HepG2 (cell line): ENCODE results near the gene C5orf47. TPM values are rescaled to one million over a fixed set of nuclear protein-coding genes. Genes with fewer than 3 reads are reported as not detected.

Source experiments
- ATAC-seq: fragments of 200-7000 bp; cut with Tn5 transposase; 3 replicates; pipeline ENCODE4 v1.9.1; 2020; ENCODE audit warnings: mild to moderate bottlenecking, moderate library complexity
- BruUV-seq: library from RNA; stranded (reverse); fragments of 400-500 nt; replicated peaks from 2 replicates; lab custom pipeline; 2021; lab: Mats Ljungman, UMichigan
- CTCF ChIA-PET: fragments of 300-600 bp; formaldehyde crosslinking; extraction: SDS; loops from one replicate; lab custom pipeline; 2021; ENCODE audit warnings: low total read pairs, inconsistent platforms, low intra/inter-chr PET ratio; lab: Yijun Ruan, JAX
- POLR2A ChIA-PET: fragments of 350-600 bp; sonication (Branson Sonifier 250); formaldehyde crosslinking; loops from one replicate; lab custom pipeline; 2020; ENCODE audit warnings: antibody characterized with exemption, inconsistent platforms; lab: Yijun Ruan, JAX
- DNase-seq: peaks from one replicate; pipeline ENCODE4 v3.0.0-alpha.2; 2015; ENCODE audit warnings: low spot score
- FAIRE-seq: peaks from 3 replicates; lab custom pipeline; 2011; peaks lifted over from hg19 to GRCh38; lab: Jason Lieb, UNC
- H2AFZ ChIP-seq: one replicate; pipeline ENCODE4 v1.6.1; 2011; ENCODE audit warnings: low read length, inconsistent platforms
- H3K27ac ChIP-seq: fragments of 300-600 bp; 3 replicates; pipeline ENCODE4 v1.8.0; 2011; ENCODE audit warnings: mixed run types, mild to moderate bottlenecking, mixed read lengths, low read length, inconsistent platforms; ENCODE audit not compliant: insufficient read depth; ENCODE audit errors: extremely low read length
- H3K27me3 ChIP-seq, 2 experiments: fragments of 200-600 bp in 1 of 2; 2 replicates in 1 of 2; 3 replicates in 1 of 2; pipeline versions ENCODE4 v1.6.0 to v1.8.0; 2011; ENCODE audit warnings: low read length in 2 of 2, mild to moderate bottlenecking in 2 of 2, moderate library complexity in 2 of 2, inconsistent platforms in 1 of 2; ENCODE audit not compliant: insufficient read depth in 2 of 2, control insufficient read depth in 1 of 2
- H3K36me3 ChIP-seq, 2 experiments: fragments of 200-600 bp in 1 of 2; replicated peaks in 1 of 2; 2 replicates in 1 of 2; 3 replicates in 1 of 2; pipeline versions ENCODE4 v1.5.1 to v1.8.0; 2011; ENCODE audit warnings: low read length in 2 of 2, inconsistent platforms in 1 of 2; ENCODE audit not compliant: insufficient read depth in 2 of 2, control insufficient read depth in 1 of 2
- H3K4me1 ChIP-seq: 2 replicates; pipeline ENCODE4 v1.5.1; 2012; ENCODE audit warnings: low read length, inconsistent platforms; ENCODE audit not compliant: insufficient read depth
- H3K4me2 ChIP-seq: 2 replicates; pipeline ENCODE4 v1.6.0; 2011; ENCODE audit warnings: low read depth, low read length, inconsistent platforms
- H3K4me3 ChIP-seq, 3 experiments: fragments of 200-600 bp in 1 of 3; sonication (generic), shearing (Covaris generic) in 1 of 3; replicated peaks in 1 of 3; 2 replicates each; pipeline ENCODE4 v1.5.1; 2011 to 2016; ENCODE audit warnings: low read length in 3 of 3, inconsistent platforms in 2 of 3, low read depth in 2 of 3, mild to moderate bottlenecking in 2 of 3, control low read depth in 1 of 3, mixed read lengths in 1 of 3; ENCODE audit not compliant: insufficient read depth in 1 of 3
- H3K79me2 ChIP-seq: one replicate; pipeline ENCODE4 v1.6.1; 2011; ENCODE audit warnings: low read length, inconsistent platforms; ENCODE audit not compliant: insufficient read depth
- H3K9ac ChIP-seq: 2 replicates; pipeline ENCODE4 v1.6.0; 2011; ENCODE audit warnings: mild to moderate bottlenecking, low read depth, low read length, inconsistent platforms; ENCODE audit not compliant: insufficient read depth
- H3K9me3 ChIP-seq: 2 replicates; pipeline ENCODE4 v1.5.1; 2012; ENCODE audit warnings: mild to moderate bottlenecking, low read length
- H4K20me1 ChIP-seq: 2 replicates; pipeline ENCODE4 v1.6.0; 2011; ENCODE audit warnings: inconsistent platforms, mild to moderate bottlenecking, low read length, moderate library complexity; ENCODE audit not compliant: insufficient read depth
- HNRNPK ChIP-seq: fragments of 200-400 bp; formaldehyde crosslinking; IDR thresholded peaks from 2 replicates; pipeline ENCODE4 v1.6.1; 2018; ENCODE audit warnings: low read length, low read depth, moderate library complexity, mild to moderate bottlenecking; ENCODE audit not compliant: poor library complexity, severe bottlenecking
- IRX3 ChIP-seq: sonication (generic); formaldehyde crosslinking; IDR thresholded peaks from 2 replicates; pipeline ENCODE4 v1.8.1; 2023; ENCODE audit warnings: mild to moderate bottlenecking, low read depth, missing genetic modification reagents, borderline replicate concordance
- KDM5B ChIP-seq: sonication (generic); formaldehyde crosslinking; IDR thresholded peaks from 2 replicates; pipeline ENCODE4 v1.4.0; 2020; ENCODE audit warnings: missing genetic modification reagents, mild to moderate bottlenecking, borderline replicate concordance
- MYC ChIP-seq: sonication (generic); formaldehyde crosslinking; IDR thresholded peaks from 2 replicates; pipeline ENCODE4 v1.9.0; 2021; ENCODE audit warnings: missing genetic modification reagents, borderline replicate concordance
- ZFP36L2 ChIP-seq: sonication (generic); formaldehyde crosslinking; IDR thresholded peaks from 2 replicates; pipeline ENCODE4 v1.4.0; 2020; ENCODE audit warnings: missing genetic modification reagents
- ZMAT3 ChIP-seq: sonication (generic); formaldehyde crosslinking; conservative IDR thresholded peaks from 2 replicates; pipeline ENCODE4 v1.7.0; 2021; ENCODE audit warnings: missing genetic modification reagents
- ZMYM4 ChIP-seq: sonication (generic); formaldehyde crosslinking; IDR thresholded peaks from 2 replicates; pipeline ENCODE4 v1.8.1; 2023; ENCODE audit warnings: mild to moderate bottlenecking, missing genetic modification reagents
- ZNF143 ChIP-seq: sonication (generic); formaldehyde crosslinking; IDR thresholded peaks from 2 replicates; pipeline ENCODE4 v1.4.0; 2020; ENCODE audit warnings: missing genetic modification reagents
- ZNF326 ChIP-seq: sonication (generic); formaldehyde crosslinking; IDR thresholded peaks from 2 replicates; pipeline ENCODE4 v1.4.0; 2020; ENCODE audit warnings: missing genetic modification reagents, borderline replicate concordance
- ZNF367 ChIP-seq: sonication (generic); formaldehyde crosslinking; IDR thresholded peaks from 2 replicates; pipeline ENCODE4 v1.4.0; 2020; ENCODE audit warnings: missing genetic modification reagents, borderline replicate concordance
- ZNF557 ChIP-seq: sonication (generic); formaldehyde crosslinking; IDR thresholded peaks from 2 replicates; pipeline ENCODE4 v1.4.0; 2020; ENCODE audit warnings: missing genetic modification reagents
- WGBS: methylation state at CpG from one replicate; pipeline ENCODE4 v1.1.6; 2017; ENCODE audit warnings: low lambda C conversion rate; 5-methylcytosine and 5-hydroxymethylcytosine counted together
- in situ Hi-C: cut with HindIII; loops from 2 replicates; pipeline ENCODE4 v1.10.0; 2017; ENCODE audit warnings: low pct_unique_long_range_greater_than_20kb; ENCODE audit not compliant: extremely low pct_ligation_motif_present
- intact Hi-C: fragments of 100-400 bp; cut with micrococcal nuclease; formaldehyde crosslinking; loops from one replicate; pipeline ENCODE4 v1.10.0; 2022; ENCODE audit not compliant: unreplicated experiment
- polyA plus RNA-seq, 8 experiments: library from polyadenylated mRNA; depleted of rRNA in 3 of 8; stranded (reverse) in 7 of 8; unstranded in 1 of 8; fragments of >200 nt; fragmentation: Illumina TruSeq in 4 of 8; extraction: Trizol in 4 of 8; gene quantifications; 2 replicates each; pipeline versions ENCODE4 v1.2.1 to v1.2.3, GENCODE V29; 2011 to 2016; ENCODE audit warnings: low read depth in 4 of 8, missing spikeins in 1 of 8, mixed read lengths in 1 of 8; ENCODE audit not compliant: insufficient read depth in 1 of 8
- total RNA-seq, 5 experiments: library from RNA; depleted of rRNA; stranded (reverse); fragments of >200 nt; fragmentation: Illumina TruSeq; extraction: Trizol; gene quantifications; 2 replicates each; pipeline ENCODE4 v1.2.3, GENCODE V29; 2016; ENCODE audit warnings: low read depth in 1 of 5
- TF ChIP-seq, protein P1 (sequence below): fragments of 450-650 bp; IDR thresholded peaks from 2 replicates; pipeline ENCODE4 v1.6.1; 2017
- TF ChIP-seq, protein P2 (sequence below): sonication (generic); formaldehyde crosslinking; IDR thresholded peaks from 2 replicates; pipeline ENCODE4 v1.4.0; 2020; ENCODE audit warnings: missing genetic modification reagents, borderline replicate concordance

Gene C5orf47
- total and polyA plus RNA-seq, 2 of the 13 experiments (the other 11 are each of a cell fraction or from before 2014, with no cell fraction given): not detected

DNA sequence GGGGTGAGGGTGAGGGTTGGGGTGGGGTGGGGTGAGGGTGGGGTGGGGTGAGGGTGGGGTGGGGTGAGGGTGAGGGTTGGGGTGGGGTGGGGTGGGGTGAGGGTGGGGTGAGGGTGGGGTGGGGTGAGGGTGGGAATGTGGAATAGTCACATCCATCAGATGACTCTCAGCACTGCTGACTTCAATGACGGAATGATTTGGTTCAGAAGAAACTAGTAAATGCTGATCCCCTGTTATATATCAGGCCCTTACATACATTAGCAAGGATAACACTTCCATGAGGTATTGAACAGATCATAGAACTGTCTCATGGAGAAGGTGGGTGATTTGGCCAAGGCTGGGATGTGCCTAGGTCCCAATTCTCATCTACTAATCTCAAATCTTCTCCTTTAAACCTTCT is 24.5 kb upstream of the C5orf47 start:
- no TSS peak for BruUV-seq
- no peak for FAIRE-seq
- H3K9ac ChIP-seq: no peak overlapping the region
- H3K27ac ChIP-seq: no peak overlapping the region
- no peaks in the 10 kb centered on the region for H4K20me1 ChIP-seq
- no peak overlapping the region for H3K4me2 ChIP-seq
- no peak overlapping the region for H2AFZ ChIP-seq
- no peak for ATAC-seq
- H3K79me2 ChIP-seq: no peaks in the 10 kb centered on the region
- no peaks in the 10 kb centered on the region for H3K36me3 ChIP-seq
- H3K4me1 ChIP-seq: peaks cover 58% of the 10 kb centered on the region
- peak; percentile 85 for TF ChIP-seq HNRNPK
- TF ChIP-seq ZNF326: no peak
- TF ChIP-seq ZNF367 (CRISPR knock-in tag): no peak
- TF ChIP-seq, protein P1, sequence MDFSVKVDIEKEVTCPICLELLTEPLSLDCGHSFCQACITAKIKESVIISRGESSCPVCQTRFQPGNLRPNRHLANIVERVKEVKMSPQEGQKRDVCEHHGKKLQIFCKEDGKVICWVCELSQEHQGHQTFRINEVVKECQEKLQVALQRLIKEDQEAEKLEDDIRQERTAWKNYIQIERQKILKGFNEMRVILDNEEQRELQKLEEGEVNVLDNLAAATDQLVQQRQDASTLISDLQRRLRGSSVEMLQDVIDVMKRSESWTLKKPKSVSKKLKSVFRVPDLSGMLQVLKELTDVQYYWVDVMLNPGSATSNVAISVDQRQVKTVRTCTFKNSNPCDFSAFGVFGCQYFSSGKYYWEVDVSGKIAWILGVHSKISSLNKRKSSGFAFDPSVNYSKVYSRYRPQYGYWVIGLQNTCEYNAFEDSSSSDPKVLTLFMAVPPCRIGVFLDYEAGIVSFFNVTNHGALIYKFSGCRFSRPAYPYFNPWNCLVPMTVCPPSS: no peak
- H3K4me3 ChIP-seq: no peak overlapping the region
- no peaks in the 10 kb centered on the region for H3K9me3 ChIP-seq
- in situ Hi-C loops (loop anchor here (25.0 kb wide), 1 partner anchor 202 kb away; no protein-coding TSS in a partner anchor), intact Hi-C loops (no loop called here)
- ChIA-PET POLR2A (no interaction called here), CTCF (no interaction called here)
- 100% methylated on average over 1 of the region's 1 CpG for WGBS
- no peak for DNase-seq
- no peaks in the 10 kb centered on the region for H3K27me3 ChIP-seq

DNA sequence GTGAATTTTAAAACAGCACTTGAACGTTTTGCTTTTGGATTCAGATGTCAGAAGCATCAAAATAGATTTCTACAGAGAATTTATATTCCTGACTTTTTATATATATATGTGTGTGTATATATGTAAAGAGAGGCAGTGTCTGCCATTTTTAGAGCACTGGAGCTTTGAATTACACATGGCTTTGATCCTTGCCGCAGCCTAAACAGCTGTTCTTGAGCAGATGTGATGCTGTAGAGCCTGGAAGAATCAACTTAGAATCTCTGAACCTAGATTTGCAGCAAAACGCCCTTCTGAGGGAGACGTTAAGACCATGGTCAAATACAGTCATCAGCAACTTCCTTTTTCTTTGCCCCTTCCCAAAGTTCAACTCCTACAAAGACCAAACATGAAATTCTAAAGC is 21.7 kb upstream of the C5orf47 start:
- ATAC-seq (no peak), DNase-seq (no peak), FAIRE-seq (no peak)
- peaks cover 66% of the 10 kb centered on the region for H3K4me1 ChIP-seq
- H3K9ac ChIP-seq: no peak overlapping the region
- ChIA-PET CTCF (no interaction called here), POLR2A (interaction anchor here (1.3 kb wide), 1 partner anchor 143 kb away, joined by 3 read pairs; no protein-coding TSS in a partner anchor)
- no peaks in the 10 kb centered on the region for H3K36me3 ChIP-seq
- no peaks in the 10 kb centered on the region for H3K79me2 ChIP-seq
- in situ Hi-C loops: loop anchor here (5.0 to 25.0 kb wide), 2 partner anchors 35 to 205 kb away; no protein-coding TSS in a partner anchor
- H4K20me1 ChIP-seq: no peaks in the 10 kb centered on the region
- no peaks in the 10 kb centered on the region for H3K27me3 ChIP-seq
- H2AFZ ChIP-seq: no peak overlapping the region
- TF ChIP-seq IRX3: no peak
- TF ChIP-seq ZMYM4 (CRISPR knock-in tag): no peak
- TF ChIP-seq KDM5B (CRISPR knock-in tag): no peak
- TF ChIP-seq ZNF143 (CRISPR knock-in tag): no peak
- no peak for TF ChIP-seq ZMAT3
- TF ChIP-seq, protein P2, sequence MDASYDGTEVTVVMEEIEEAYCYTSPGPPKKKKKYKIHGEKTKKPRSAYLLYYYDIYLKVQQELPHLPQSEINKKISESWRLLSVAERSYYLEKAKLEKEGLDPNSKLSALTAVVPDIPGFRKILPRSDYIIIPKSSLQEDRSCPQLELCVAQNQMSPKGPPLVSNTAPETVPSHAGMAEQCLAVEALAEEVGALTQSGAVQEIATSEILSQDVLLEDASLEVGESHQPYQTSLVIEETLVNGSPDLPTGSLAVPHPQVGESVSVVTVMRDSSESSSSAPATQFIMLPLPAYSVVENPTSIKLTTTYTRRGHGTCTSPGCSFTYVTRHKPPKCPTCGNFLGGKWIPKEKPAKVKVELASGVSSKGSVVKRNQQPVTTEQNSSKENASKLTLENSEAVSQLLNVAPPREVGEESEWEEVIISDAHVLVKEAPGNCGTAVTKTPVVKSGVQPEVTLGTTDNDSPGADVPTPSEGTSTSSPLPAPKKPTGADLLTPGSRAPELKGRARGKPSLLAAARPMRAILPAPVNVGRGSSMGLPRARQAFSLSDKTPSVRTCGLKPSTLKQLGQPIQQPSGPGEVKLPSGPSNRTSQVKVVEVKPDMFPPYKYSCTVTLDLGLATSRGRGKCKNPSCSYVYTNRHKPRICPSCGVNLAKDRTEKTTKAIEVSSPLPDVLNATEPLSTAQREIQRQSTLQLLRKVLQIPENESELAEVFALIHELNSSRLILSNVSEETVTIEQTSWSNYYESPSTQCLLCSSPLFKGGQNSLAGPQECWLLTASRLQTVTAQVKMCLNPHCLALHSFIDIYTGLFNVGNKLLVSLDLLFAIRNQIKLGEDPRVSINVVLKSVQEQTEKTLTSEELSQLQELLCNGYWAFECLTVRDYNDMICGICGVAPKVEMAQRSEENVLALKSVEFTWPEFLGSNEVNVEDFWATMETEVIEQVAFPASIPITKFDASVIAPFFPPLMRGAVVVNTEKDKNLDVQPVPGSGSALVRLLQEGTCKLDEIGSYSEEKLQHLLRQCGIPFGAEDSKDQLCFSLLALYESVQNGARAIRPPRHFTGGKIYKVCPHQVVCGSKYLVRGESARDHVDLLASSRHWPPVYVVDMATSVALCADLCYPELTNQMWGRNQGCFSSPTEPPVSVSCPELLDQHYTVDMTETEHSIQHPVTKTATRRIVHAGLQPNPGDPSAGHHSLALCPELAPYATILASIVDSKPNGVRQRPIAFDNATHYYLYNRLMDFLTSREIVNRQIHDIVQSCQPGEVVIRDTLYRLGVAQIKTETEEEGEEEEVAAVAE (CRISPR knock-in tag): no peak
- TF ChIP-seq MYC (CRISPR knock-in tag): no peak
- no peak for TF ChIP-seq ZFP36L2
- TF ChIP-seq ZNF557 (CRISPR knock-in tag): no peak
- no peak overlapping the region for H3K4me2 ChIP-seq
- H3K4me3 ChIP-seq: no peak overlapping the region
- intact Hi-C loops: loop anchor here (5.0 kb wide), 1 partner anchor 35 kb away; no protein-coding TSS in a partner anchor
- BruUV-seq: no TSS peak
- peak overlapping the region; percentile 9 for H3K27ac ChIP-seq
- H3K9me3 ChIP-seq: no peaks in the 10 kb centered on the region
- 60% methylated on average over 4 of the region's 4 CpGs for WGBS
